Activated CD4-positive, alpha-beta T cell treated with anti-CD3 and anti-CD28 coated beads, Interleukin-2, amount 50 U/mL, for 1 hour (primary cell): ENCODE measurements around the gene LTBP2.

Source experiments
- DNase-seq: peaks from one replicate; pipeline ENCODE4 v3.0.0-alpha.2; 2020

LTBP2 gene

GRCh38 chr14:74503938-74504335, 108.1 kb downstream of the LTBP2 start:
- no peak for DNase-seq

DNA sequence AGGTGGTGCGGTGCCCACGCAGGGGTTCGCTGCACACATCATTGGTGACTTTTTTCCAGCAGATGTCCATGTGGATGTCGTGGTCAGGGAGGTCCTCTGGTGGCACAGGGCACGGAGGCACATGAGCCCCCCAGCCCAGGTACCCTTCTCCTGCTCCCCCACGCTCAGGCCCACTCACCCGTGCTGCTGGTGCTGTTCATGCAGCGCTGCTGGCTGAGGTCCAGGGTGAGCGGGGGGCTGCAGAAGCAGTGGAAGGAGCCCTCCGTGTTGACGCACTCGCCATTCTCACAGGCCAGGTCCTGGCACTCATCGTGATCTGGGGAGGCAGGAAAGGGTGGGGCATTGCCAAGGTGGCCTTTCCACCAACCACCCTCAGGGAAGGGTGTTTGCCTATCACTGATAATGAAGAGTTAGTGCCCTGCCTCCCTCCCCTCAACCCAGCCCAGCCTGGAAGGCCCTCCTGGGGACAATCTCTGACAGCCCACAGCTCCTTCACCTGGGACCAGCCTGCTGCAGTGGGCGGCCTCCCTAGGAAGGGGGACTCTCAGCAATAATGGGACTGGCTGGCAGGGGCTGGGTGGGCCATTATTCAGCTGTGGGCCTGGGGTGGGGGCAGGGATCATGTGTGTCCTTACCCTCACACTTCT, 108.6 kb downstream of the LTBP2 start:
- no peak for DNase-seq

GRCh38 chr14:74502236-74503019, 109.6 kb downstream of the LTBP2 start:
- DNase-seq = no peak

- no peak for DNase-seq
These were observed 110.3 kb downstream of the LTBP2 start for GRCh38 chr14:74501691-74502090.

GRCh38 chr14:74501135-74501614, 110.9 kb downstream of the LTBP2 start:
- no peak for DNase-seq

- no peak for DNase-seq
These were observed 111.5 kb downstream of the LTBP2 start for GRCh38 chr14:74500417-74501134.

DNA sequence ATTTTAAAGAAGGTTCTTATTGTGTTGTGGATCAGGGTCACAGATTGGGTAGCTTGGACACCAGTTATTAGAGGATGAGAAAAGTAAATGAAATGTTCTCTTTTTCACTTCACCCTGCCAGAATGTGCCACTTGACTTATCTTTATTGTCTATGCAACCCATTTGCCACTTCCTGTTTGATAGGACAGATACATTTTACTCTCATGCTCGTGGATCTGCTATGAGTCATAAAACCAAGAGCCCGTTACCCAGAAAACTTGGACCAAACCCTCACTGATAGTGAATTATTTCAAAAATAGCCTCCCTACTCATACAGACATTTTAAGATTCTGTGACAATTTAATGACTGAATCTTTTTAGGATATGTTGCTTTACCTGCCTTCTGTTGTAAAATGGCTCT, 116.7 kb downstream of the LTBP2 start:
- no peak for DNase-seq

GRCh38 chr14:74493343-74494261, 118.4 kb downstream of the LTBP2 start, which contains the start of gene ISCA2:
Gene ISCA2 (plus strand): TSS chr14:74493765. CDS start chr14:74493775, 10 bp downstream.
- peak; percentile 100 for DNase-seq

DNA sequence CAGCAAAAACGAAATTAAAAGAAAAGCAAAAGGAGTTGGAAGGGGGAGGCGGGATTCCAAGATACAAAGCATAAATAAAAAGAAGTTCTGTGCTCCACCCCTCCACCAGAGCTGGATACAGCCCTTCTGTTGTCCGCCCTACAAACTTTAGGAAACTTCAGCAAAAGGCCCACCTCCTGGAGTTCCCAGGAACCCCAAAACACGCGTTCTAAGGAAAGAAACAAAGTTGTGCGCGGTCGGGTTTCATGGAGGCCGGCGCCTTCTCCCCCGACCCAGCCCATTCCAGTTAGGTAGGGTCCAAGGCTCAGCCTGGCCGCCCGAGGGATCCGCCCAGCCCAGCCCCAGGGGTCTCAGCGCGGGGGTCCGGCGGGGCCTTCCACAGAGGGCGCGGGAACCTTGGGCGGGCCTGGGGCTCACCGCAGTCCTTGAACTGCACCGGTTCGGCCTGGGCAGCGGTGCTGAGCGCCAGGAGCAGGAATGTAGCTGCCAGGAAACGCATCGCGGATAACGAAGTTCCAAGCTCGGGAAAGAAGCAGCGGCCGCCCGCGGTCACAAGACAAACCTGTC, 119.2 kb downstream of the LTBP2 start, which contains the start of gene NPC2:
TSS of gene NPC2 (minus strand) at position 530 of the 567 bp plus-strand sequence. CDS start at position 499, 31 bp downstream.
- DNase-seq = no peak

DNA sequence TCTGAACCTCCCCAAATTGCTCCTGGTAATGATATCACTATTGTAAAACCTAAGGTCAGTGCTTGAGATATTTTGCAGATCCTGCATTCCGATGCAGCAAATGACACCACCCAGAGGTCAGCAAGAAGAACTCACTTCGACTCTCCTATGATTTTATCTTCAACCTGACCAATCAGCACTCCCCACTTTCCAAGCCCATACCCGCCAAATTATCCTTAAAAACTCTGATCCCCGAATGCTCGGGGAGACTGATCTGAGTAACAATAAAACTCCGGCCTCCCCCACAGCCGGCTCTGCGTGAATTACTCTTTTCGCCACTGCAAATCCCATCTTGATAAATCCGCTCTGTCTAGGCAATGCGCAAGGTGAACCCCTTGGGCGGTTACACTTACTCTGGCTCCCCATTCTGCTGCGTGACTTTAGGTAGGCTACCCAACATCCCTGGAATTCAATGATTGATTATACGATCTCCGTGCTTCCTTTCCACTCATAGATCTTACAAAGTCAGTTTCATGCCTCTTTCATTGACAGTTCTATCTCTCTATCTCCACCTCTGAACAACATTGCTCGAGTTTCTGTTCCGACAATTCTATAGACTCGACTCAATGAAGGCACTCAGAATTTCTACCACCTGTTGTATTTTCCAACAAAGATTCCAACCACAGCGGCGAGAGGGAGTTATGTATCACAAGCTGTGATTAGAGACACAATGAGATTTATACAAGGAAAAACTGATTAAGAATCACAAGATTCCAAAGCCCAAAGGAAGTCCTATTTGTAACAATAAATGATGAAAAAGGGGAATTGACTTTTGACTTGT, 119.9 kb downstream of the LTBP2 start:
- no peak for DNase-seq

DNA sequence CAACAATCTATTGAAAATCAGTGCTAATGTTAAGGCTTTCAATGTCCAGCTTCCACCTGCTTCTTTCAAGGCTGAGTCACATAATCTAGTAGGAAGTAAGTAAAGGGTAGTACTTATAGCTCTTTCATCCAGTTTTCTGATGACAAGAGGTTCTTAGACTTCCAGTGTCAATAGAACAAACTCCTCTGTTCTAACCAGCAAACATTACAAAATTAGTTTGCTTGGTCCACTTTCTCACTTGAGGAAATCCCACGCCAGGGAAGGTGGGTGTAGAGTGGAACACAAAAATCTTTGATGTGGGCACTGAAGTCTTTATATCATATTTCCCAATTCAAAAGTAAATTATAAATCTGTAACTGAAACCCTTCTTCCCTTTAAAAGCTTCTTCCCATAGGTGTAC, 121.6 kb downstream of the LTBP2 start:
- no peak for DNase-seq

DNA sequence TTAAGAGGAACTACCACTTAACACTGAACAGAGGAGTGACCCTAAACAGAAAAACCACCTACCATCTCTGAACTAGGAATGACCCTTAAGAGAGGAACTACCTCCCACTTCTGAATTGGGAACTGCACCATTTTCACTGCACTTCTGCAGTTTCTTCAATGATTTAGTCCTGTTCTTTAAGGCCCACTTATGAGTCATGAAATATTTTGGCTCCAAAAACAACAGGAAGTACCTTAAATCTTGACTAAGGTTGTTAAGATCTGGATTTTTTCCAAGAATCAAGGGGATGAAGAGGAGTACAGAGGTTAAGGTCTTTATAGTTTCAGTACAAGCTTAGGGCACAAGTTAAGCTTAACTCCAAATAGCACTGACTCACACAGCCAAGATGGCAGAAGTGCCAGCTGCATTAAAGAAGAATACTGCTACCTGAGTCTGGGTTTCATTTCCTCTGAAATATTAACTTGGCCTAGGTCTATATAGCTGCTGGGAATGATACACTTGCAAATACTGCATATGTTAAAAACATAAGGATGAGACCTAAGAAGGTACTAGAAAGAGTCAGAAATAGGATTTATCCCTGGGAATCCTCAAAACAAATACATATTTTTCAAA, 123.1 kb downstream of the LTBP2 start:
- no peak for DNase-seq

DNA sequence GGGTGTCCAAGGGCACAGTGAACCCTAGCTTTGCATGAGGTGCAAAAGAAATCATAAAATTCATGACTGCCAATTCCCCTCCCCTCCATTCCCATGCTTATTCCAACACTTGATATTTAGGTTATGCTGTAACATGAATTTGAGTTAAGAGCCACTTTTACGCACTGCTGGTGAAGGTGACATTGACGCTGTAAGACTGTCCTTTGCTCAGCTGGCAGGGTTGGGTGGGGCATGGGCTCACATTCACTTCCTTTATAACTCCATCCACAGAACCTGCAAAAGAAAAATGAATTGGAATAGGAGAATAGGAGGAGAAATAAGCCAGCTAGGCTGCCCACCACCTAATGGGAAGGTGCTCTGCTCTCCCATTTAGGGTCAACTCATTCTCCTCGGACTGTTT, 125.9 kb downstream of the LTBP2 start:
- no peak for DNase-seq

GRCh38 chr14:74483321-74483720, 128.7 kb downstream of the LTBP2 start:
- no peak for DNase-seq

GRCh38 chr14:74482571-74482970, 129.5 kb downstream of the LTBP2 start:
- DNase-seq = no peak

GRCh38 chr14:74480046-74480445, 132.0 kb downstream of the LTBP2 start:
- DNase-seq = no peak

- DNase-seq = no peak
These were observed 132.9 kb downstream of the LTBP2 start for GRCh38 chr14:74478996-74479635.

DNA sequence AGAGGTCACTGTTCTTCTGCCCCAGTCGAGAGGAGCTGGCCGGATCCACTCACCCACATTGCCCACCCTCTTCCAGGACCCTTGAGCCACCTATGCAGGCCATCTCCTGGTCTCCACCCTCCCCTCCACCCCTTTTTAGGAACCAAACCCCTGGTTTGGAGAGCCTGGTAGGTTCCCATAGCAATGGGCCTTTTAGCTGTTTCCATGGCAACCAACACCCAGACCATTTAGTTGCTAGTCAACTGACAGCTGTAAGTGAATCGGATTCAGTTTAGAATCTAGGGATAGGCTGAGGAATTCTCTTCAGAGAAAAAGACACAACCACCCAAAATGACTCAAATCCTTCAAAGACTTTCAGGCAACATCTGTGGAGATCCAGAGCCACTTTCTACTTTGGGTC, 135.4 kb downstream of the LTBP2 start:
- DNase-seq = no peak

- no peak for DNase-seq
These were observed 135.9 kb downstream of the LTBP2 start for GRCh38 chr14:74476107-74476506.

DNA sequence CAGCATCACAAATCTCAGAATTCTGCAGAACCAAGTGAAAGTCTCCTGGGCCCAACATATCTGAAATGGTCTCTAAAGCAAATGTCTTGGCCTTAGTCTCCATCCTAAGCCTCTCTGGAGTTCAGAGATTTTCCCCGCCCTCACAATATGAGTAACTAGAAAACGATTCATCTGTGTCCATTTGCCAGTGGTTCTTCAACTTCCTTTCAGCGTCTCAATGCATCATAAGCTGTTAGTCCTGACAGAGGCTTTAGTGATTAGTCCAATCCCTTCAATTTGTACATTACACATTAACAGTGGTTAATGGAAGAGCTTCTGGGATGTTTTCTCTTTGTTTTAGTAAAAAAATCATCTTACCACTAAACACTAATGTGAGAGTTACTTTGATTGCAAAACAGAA, 136.4 kb downstream of the LTBP2 start:
- DNase-seq = no peak
